K562 (cell line): ENCODE measurements around the gene MAK. TPM values are rescaled to one million over a fixed set of nuclear protein-coding genes. Genes with fewer than 3 reads are reported as not detected.
"Not testable (repeated sequence)": the region's sequence is repeated elsewhere in the genome, so short reads cannot be mapped to it uniquely, and the experiment has no call there.

Experiments
- ATAC-seq: fragments of 200-7000 bp; cut with Tn5 transposase; 3 replicates; pipeline ENCODE4 v1.9.1; 2020; ENCODE audit warnings: moderate library complexity
- BruUV-seq: library from RNA; stranded (reverse); fragments of 400-500 nt; replicated peaks from 2 replicates; lab custom pipeline; 2021; lab: Mats Ljungman, UMichigan
- CTCF ChIA-PET: fragments of 300-600 bp; formaldehyde crosslinking; extraction: SDS; loops from one replicate; lab custom pipeline; 2021; ENCODE audit warnings: low intra/inter-chr PET ratio; lab: Yijun Ruan, JAX
- POLR2A ChIA-PET: fragments of 300-600, 350-650 bp; sonication (Branson Sonifier 250); formaldehyde crosslinking; extraction: SDS; loops from one replicate; lab custom pipeline; 2021; ENCODE audit warnings: antibody characterized with exemption, inconsistent platforms; lab: Yijun Ruan, JAX
- DNase-seq, 4 experiments: peaks; one replicate each; pipeline versions ENCODE4 v3.0.0 to v3.0.0-alpha.2; 2011 to 2018; ENCODE audit warnings: low spot score in 3 of 4, mixed read lengths in 3 of 4; ENCODE audit errors: extremely low read depth in 1 of 4
- FAIRE-seq: peaks from 2 replicates; lab custom pipeline; 2011; peaks lifted over from hg19 to GRCh38; lab: Jason Lieb, UNC
- H2AFZ ChIP-seq: 2 replicates; pipeline ENCODE4 v1.6.0; 2011; ENCODE audit warnings: low read depth, low read length, control low read depth, inconsistent platforms
- H3K27ac ChIP-seq: fragments of 200-600 bp; 3 replicates; pipeline ENCODE4 v1.8.0; 2011; ENCODE audit warnings: low read depth, mild to moderate bottlenecking, control low read depth, inconsistent platforms, low read length, moderate library complexity, mixed read lengths; ENCODE audit errors: extremely low read depth
- H3K27me3 ChIP-seq, 2 experiments: fragments of 300-600 bp in 1 of 2; 2 replicates in 1 of 2; 3 replicates in 1 of 2; pipeline versions ENCODE4 v1.6.0 to v1.8.0; 2011; ENCODE audit warnings: inconsistent platforms in 2 of 2, low read length in 2 of 2, mild to moderate bottlenecking in 1 of 2, mixed read lengths in 1 of 2, moderate library complexity in 1 of 2; ENCODE audit not compliant: control insufficient read depth in 2 of 2, insufficient read depth in 2 of 2
- H3K36me3 ChIP-seq: fragments of 300-600 bp; 3 replicates; pipeline ENCODE4 v1.8.0; 2011; ENCODE audit warnings: mild to moderate bottlenecking, low read length, inconsistent platforms; ENCODE audit not compliant: control insufficient read depth, insufficient read depth
- H3K4me1 ChIP-seq, 2 experiments: fragments of 200-600 bp in 1 of 2; replicated peaks in 1 of 2; 2 replicates in 1 of 2; 3 replicates in 1 of 2; pipeline versions ENCODE4 v1.5.1 to v1.8.0; 2011; ENCODE audit warnings: inconsistent platforms in 2 of 2, low read length in 2 of 2, mild to moderate bottlenecking in 1 of 2, mixed read lengths in 1 of 2, moderate library complexity in 1 of 2; ENCODE audit not compliant: control insufficient read depth in 2 of 2, insufficient read depth in 2 of 2
- H3K4me2 ChIP-seq: 2 replicates; pipeline ENCODE4 v1.6.1; 2011; ENCODE audit warnings: low read length, control low read depth, inconsistent platforms, mixed read lengths; ENCODE audit not compliant: insufficient read depth
- H3K4me3 ChIP-seq: fragments of 200-600 bp; sonication (generic), shearing (Covaris generic); 2 replicates; pipeline ENCODE4 v1.5.1; 2016; ENCODE audit warnings: control low read depth, inconsistent platforms
- H3K79me2 ChIP-seq: fragments of 200-600 bp; 3 replicates; pipeline ENCODE4 v1.8.0; 2011; ENCODE audit warnings: low read length, inconsistent platforms; ENCODE audit not compliant: control insufficient read depth, insufficient read depth
- H3K9ac ChIP-seq, 2 experiments: 2 replicates each; pipeline versions ENCODE4 v1.6.0 to v1.6.1; 2011; ENCODE audit warnings: low read depth in 2 of 2, low read length in 2 of 2, control low read depth in 1 of 2, inconsistent platforms in 1 of 2, mild to moderate bottlenecking in 1 of 2, mixed read lengths in 1 of 2; ENCODE audit not compliant: insufficient read depth in 1 of 2
- H3K9me1 ChIP-seq: one replicate; pipeline ENCODE4 v1.6.0; 2011; ENCODE audit warnings: inconsistent platforms, mild to moderate bottlenecking, low read length, moderate library complexity; ENCODE audit not compliant: control insufficient read depth, insufficient read depth
- H3K9me3 ChIP-seq: replicated peaks from 2 replicates; pipeline ENCODE4 v1.5.1; 2011; ENCODE audit warnings: low read depth, low read length, inconsistent platforms; ENCODE audit not compliant: control insufficient read depth, insufficient read depth
- H4K20me1 ChIP-seq: replicated peaks from 2 replicates; pipeline ENCODE4 v1.6.1; 2011; ENCODE audit warnings: low read length, inconsistent platforms, mixed read lengths; ENCODE audit not compliant: control insufficient read depth, insufficient read depth
- BCL6 ChIP-seq: fragments of 250-450 bp; sonication (Bioruptor Pico); IDR thresholded peaks from 2 replicates; pipeline ENCODE4 v1.4.0; 2020
- MEF2D ChIP-seq: conservative IDR thresholded peaks from 2 replicates; pipeline ENCODE4 v1.6.1; 2016; ENCODE audit warnings: low read depth, missing genetic modification characterization, missing compliant biosample characterization
- MTF1 ChIP-seq: fragments of 250-450 bp; sonication (Bioruptor Pico); IDR thresholded peaks from 2 replicates; pipeline ENCODE4 v1.9.0; 2021; ENCODE audit warnings: moderate library complexity, mild to moderate bottlenecking, inconsistent platforms, borderline replicate concordance
- NFIX ChIP-seq: fragments of 250-450 bp; sonication (Bioruptor Pico); IDR thresholded peaks from 2 replicates; pipeline ENCODE4 v1.4.0; 2020; ENCODE audit warnings: low read depth, mild to moderate bottlenecking, moderate library complexity
- NR4A1 ChIP-seq, 2 experiments: fragments of 250-450 bp in 1 of 2; fragments of 450-650 bp in 1 of 2; sonication (Bioruptor Pico) in 1 of 2; IDR thresholded peaks; 2 replicates each; pipeline versions ENCODE4 v1.4.0 to v1.6.1; 2016 to 2020; ENCODE audit warnings: mild to moderate bottlenecking in 2 of 2, missing compliant biosample characterization in 1 of 2, missing genetic modification characterization in 1 of 2, moderate library complexity in 1 of 2
- SMAD3 ChIP-seq: fragments of 450-650 bp; formaldehyde crosslinking; conservative IDR thresholded peaks from 2 replicates; pipeline ENCODE4 v1.4.0; 2020; ENCODE audit warnings: mild to moderate bottlenecking
- ZFP1 ChIP-seq: fragments of 450-650 bp; formaldehyde crosslinking; IDR thresholded peaks from 2 replicates; pipeline ENCODE4 v1.4.0; 2020; ENCODE audit warnings: mild to moderate bottlenecking, mixed read lengths
- ZNF79 ChIP-seq: fragments of 250-450 bp; sonication (Bioruptor Pico); IDR thresholded peaks from 2 replicates; pipeline ENCODE4 v1.4.0; 2020; ENCODE audit warnings: low read depth, mild to moderate bottlenecking, moderate library complexity
- WGBS: fragments of 100-300 bp; shearing (Covaris generic); methylation state at CpG from one replicate; pipeline ENCODE4 v1.1.6; 2016; ENCODE audit warnings: low coverage, mixed read lengths; ENCODE audit not compliant: insufficient coverage; ENCODE audit errors: missing lambda C conversion rate; 5-methylcytosine and 5-hydroxymethylcytosine counted together
- in situ Hi-C: fragments of 300-500 bp; cut with MboI; formaldehyde crosslinking; loops from 4 replicates; pipeline ENCODE4 v1.15.0; 2018; ENCODE audit warnings: inconsistent platforms, mixed read lengths
- intact Hi-C: fragments of 100-400 bp; cut with micrococcal nuclease; formaldehyde crosslinking; loops from 2 replicates; pipeline ENCODE4 v1.14.2; 2022
- polyA plus RNA-seq, 8 experiments: library from polyadenylated mRNA; depleted of rRNA in 4 of 8; stranded (reverse) in 5 of 8; unstranded in 3 of 8; fragments of >200 nt; fragmentation: Nextera tagmentation in 2 of 8; fragmentation: Illumina TruSeq in 1 of 8; extraction: Ambion mirVana in 2 of 8; extraction: Trizol in 1 of 8; gene quantifications; 2 replicates each; pipeline versions ENCODE4 v1.2.1 to v1.2.3, GENCODE V29; 2011 to 2014; ENCODE audit warnings: inconsistent platforms in 1 of 8, missing spikeins in 1 of 8
- total RNA-seq, 7 experiments: library from RNA; depleted of rRNA in 6 of 7; stranded (reverse); fragments of >200 nt in 6 of 7; fragmentation: Illumina TruSeq in 2 of 7; extraction: Trizol in 2 of 7; gene quantifications; 2 replicates each; pipeline versions ENCODE4 v1.2.1 to v1.2.3, GENCODE V29; 2011 to 2021; ENCODE audit warnings: low replicate concordance in 1 of 7
- TF ChIP-seq, protein P1 (sequence below): fragments of 450-650 bp; conservative IDR thresholded peaks from 2 replicates; pipeline ENCODE4 v1.6.1; 2016; ENCODE audit warnings: missing genetic modification characterization, low read depth, mild to moderate bottlenecking, control low read depth, missing compliant biosample characterization
- TF ChIP-seq, protein P2 (sequence below), 2 experiments: IDR thresholded peaks in 1 of 2; conservative IDR thresholded peaks in 1 of 2; 2 replicates each; pipeline ENCODE4 v1.6.1; 2016; ENCODE audit warnings: low read depth in 2 of 2, mild to moderate bottlenecking in 1 of 2, missing compliant biosample characterization in 1 of 2, missing genetic modification characterization in 1 of 2, moderate library complexity in 1 of 2
- TF ChIP-seq, protein P3 (sequence below), 2 experiments: fragments of 200-800 bp in 1 of 2; sonication (Bioruptor generic) in 1 of 2; sonication (generic) in 1 of 2; formaldehyde crosslinking in 1 of 2; IDR thresholded peaks in 1 of 2; conservative IDR thresholded peaks in 1 of 2; 2 replicates each; pipeline versions ENCODE4 v1.5.0 to v1.6.1; 2016 to 2020; ENCODE audit warnings: missing compliant biosample characterization in 1 of 2, missing genetic modification characterization in 1 of 2, missing genetic modification reagents in 1 of 2
- TF ChIP-seq, protein P4 (sequence below): fragments of 250-450 bp; sonication (Bioruptor Pico); IDR thresholded peaks from 2 replicates; pipeline ENCODE4 v1.4.0; 2020; ENCODE audit warnings: mild to moderate bottlenecking, moderate library complexity

Gene MAK
- total and polyA plus RNA-seq, 9 of the 15 experiments (the other 6 are each of a cell fraction or from before 2014, with no cell fraction given) = 0.25 to 1.1 (median 0.53) TPM

DNA sequence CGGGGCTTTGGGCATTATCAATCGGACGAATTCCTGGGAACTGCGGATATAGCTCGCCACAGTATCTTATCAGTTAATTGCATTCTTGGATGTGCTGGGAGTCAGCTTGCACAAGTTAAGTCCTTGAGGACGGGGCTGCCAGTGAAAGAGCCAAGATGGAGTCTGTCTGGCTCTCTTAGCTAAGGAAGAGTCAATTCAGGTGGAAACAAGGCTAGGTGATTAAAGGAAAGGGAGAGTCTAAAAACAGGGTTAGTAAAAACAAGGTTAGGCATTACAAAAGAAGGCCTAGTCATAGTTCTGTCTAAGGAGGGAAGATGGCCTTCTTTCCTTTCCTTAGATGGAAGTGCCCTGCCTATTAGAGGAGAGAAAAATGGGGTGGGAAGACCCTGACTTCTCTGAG is 87.8 kb downstream of the MAK start:
- H3K27ac ChIP-seq; FAIRE-seq; DNase-seq; CTCF ChIA-PET; H2AFZ ChIP-seq; in situ Hi-C loops; H3K9me3 ChIP-seq; H3K27me3 ChIP-seq; intact Hi-C loops; H3K4me3 ChIP-seq; H3K4me2 ChIP-seq; ATAC-seq; H3K9me1 ChIP-seq; BruUV-seq; TF ChIP-seq NR4A1 (CRISPR knock-in tag; IDR thresholded peaks at IDR 0.05): not testable (repeated sequence)
- peaks cover 25% of the 10 kb centered on the region for H4K20me1 ChIP-seq
- WGBS = 8% methylated on average over 6 of the region's 6 CpGs
- H3K4me1 ChIP-seq = peaks cover 21 to 44% of the 10 kb centered on the region in 2 experiments
- POLR2A ChIA-PET = interaction anchor here (2.4 to 2.7 kb wide), 2 partner anchors 8 to 21 kb away, joined by 9 to 10 read pairs; no protein-coding TSS in a partner anchor
- H3K36me3 ChIP-seq = peaks cover 60% of the 10 kb centered on the region
- H3K9ac ChIP-seq = peak overlapping the region in 1 of 2 experiments; percentile 66; a peak in 1 of 4 replicates
- H3K79me2 ChIP-seq = peaks cover 74% of the 10 kb centered on the region
- TF ChIP-seq, protein P1, sequence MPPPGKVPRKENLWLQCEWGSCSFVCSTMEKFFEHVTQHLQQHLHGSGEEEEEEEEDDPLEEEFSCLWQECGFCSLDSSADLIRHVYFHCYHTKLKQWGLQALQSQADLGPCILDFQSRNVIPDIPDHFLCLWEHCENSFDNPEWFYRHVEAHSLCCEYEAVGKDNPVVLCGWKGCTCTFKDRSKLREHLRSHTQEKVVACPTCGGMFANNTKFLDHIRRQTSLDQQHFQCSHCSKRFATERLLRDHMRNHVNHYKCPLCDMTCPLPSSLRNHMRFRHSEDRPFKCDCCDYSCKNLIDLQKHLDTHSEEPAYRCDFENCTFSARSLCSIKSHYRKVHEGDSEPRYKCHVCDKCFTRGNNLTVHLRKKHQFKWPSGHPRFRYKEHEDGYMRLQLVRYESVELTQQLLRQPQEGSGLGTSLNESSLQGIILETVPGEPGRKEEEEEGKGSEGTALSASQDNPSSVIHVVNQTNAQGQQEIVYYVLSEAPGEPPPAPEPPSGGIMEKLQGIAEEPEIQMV (tag) = peak; percentile 82
- TF ChIP-seq ZNF79 (CRISPR knock-in tag) = peak; percentile 81
- TF ChIP-seq, protein P2, sequence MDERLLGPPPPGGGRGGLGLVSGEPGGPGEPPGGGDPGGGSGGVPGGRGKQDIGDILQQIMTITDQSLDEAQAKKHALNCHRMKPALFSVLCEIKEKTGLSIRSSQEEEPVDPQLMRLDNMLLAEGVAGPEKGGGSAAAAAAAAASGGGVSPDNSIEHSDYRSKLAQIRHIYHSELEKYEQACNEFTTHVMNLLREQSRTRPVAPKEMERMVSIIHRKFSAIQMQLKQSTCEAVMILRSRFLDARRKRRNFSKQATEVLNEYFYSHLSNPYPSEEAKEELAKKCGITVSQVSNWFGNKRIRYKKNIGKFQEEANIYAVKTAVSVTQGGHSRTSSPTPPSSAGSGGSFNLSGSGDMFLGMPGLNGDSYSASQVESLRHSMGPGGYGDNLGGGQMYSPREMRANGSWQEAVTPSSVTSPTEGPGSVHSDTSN (CRISPR knock-in tag; IDR thresholded peaks at IDR 0.05; ENCODE audit: low read depth) = not testable (repeated sequence)
- TF ChIP-seq, protein P2 (tag; conservative IDR thresholded peaks at IDR 0.05; ENCODE audit: low read depth) = peak; percentile 58
- peak; percentile 73; the same call in 1 of the 2 replicates for TF ChIP-seq ZFP1
- TF ChIP-seq NFIX (CRISPR knock-in tag) = peak; percentile 34; the same call in 1 of the 2 replicates
- TF ChIP-seq SMAD3 (CRISPR knock-in tag) = peak; percentile 91; the same call in 1 of the 2 replicates
- TF ChIP-seq MTF1 (CRISPR knock-in tag) = 0 out of 2 replicates have a peak, but pooled peaks have one; percentile 46
- TF ChIP-seq, protein P3, sequence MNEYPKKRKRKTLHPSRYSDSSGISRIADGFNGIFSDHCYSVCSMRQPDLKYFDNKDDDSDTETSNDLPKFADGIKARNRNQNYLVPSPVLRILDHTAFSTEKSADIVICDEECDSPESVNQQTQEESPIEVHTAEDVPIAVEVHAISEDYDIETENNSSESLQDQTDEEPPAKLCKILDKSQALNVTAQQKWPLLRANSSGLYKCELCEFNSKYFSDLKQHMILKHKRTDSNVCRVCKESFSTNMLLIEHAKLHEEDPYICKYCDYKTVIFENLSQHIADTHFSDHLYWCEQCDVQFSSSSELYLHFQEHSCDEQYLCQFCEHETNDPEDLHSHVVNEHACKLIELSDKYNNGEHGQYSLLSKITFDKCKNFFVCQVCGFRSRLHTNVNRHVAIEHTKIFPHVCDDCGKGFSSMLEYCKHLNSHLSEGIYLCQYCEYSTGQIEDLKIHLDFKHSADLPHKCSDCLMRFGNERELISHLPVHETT (CRISPR knock-in tag; conservative IDR thresholded peaks at IDR 0.05 in 1 of 2, IDR thresholded peaks at IDR 0.05 in 1 of 2) = 0 out of 4 replicates have a peak, but pooled peaks of 1 of the 2 experiments have one; percentile 34
- TF ChIP-seq, protein P4, sequence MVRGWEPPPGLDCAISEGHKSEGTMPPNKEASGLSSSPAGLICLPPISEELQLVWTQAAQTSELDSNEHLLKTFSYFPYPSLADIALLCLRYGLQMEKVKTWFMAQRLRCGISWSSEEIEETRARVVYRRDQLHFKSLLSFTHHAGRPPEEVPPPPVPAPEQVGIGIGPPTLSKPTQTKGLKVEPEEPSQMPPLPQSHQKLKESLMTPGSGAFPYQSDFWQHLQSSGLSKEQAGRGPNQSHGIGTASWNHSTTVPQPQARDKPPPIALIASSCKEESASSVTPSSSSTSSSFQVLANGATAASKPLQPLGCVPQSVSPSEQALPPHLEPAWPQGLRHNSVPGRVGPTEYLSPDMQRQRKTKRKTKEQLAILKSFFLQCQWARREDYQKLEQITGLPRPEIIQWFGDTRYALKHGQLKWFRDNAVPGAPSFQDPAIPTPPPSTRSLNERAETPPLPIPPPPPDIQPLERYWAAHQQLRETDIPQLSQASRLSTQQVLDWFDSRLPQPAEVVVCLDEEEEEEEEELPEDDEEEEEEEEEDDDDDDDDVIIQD = 0 out of 2 replicates have a peak, but pooled peaks have one; percentile 26
- TF ChIP-seq NR4A1 (tag; IDR thresholded peaks at IDR 0.05) = peak; percentile 97
- peak; percentile 90 for TF ChIP-seq MEF2D (tag)
- TF ChIP-seq BCL6 (CRISPR knock-in tag) = peak; percentile 85
